Measurements from ENCODE around the gene CAV2. TPM values are rescaled to one million over a fixed set of nuclear protein-coding genes. Genes with fewer than 3 reads are reported as not detected.

Gene CAV2
- total RNA-seq, 1 experiment from 2014 or later: 18.1 TPM

DNA sequence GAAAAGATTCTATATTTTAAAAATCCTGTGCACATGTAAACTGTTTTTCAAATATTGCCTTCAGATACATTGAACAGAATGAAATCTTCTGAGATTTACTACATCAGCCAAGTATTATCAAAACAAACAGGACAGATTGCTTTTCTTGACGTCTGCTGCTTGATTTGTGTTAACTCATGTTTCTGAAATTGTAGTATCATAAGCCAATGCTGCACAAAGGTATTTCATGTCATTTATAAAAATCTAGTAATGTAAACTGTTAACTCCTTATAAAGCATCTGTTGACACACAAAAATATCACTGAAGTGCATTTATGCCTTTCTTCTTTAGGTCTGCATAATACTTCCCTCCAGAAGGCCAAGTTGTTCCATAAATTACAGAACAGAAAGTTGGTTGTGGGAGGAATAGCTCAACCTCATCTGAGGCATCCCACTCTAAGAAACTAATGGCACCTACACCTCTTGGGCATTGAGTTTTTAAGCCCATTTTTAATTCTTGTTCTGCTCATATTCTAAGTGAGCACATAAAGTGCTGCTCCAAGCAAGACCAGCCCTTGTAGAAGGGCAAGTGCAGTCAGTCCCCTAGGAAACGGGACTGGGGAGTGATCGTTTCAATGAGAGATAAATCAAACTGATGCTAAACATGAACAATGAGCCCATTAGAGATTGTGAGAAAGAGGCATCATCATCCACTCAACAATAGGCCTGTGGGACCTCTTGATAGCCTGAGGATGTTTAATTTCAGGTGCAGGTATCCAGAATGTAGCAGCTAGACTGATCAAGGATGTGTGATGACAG is 53.8 kb downstream of the CAV2 start:
- no peak overlapping the region for H3K4me3 ChIP-seq (ENCODE audit: low read depth, low read length)
- H3K4me1 ChIP-seq: no peaks in the 10 kb centered on the region
- Mint-ChIP-seq H3K27me3 (ENCODE audit: insufficient read depth, unreplicated experiment) (no peaks in the 10 kb centered on the region), H3K9me3 (ENCODE audit: unreplicated experiment) (no peaks in the 10 kb centered on the region), H3K27ac (ENCODE audit: unreplicated experiment) (no peak overlapping the region), H3K36me3 (ENCODE audit: insufficient read depth, unreplicated experiment) (no peaks in the 10 kb centered on the region), H3K4me3 (ENCODE audit: unreplicated experiment) (no peak overlapping the region), H3K4me1 (ENCODE audit: low read depth, unreplicated experiment) (no peaks in the 10 kb centered on the region)
- no TSS peak for BruUV-seq (replicated peaks)
- ChIA-PET POLR2A (no interaction called here), CTCF (no interaction called here)
- intact Hi-C loops (cut with micrococcal nuclease; ENCODE audit: unreplicated experiment): no loop called here
- no peak for DNase-seq
- no peaks in the 10 kb centered on the region for H3K27me3 ChIP-seq (replicated peaks; ENCODE audit: control insufficient read depth, insufficient read depth, low read length)
- TF ChIP-seq, protein P1, sequence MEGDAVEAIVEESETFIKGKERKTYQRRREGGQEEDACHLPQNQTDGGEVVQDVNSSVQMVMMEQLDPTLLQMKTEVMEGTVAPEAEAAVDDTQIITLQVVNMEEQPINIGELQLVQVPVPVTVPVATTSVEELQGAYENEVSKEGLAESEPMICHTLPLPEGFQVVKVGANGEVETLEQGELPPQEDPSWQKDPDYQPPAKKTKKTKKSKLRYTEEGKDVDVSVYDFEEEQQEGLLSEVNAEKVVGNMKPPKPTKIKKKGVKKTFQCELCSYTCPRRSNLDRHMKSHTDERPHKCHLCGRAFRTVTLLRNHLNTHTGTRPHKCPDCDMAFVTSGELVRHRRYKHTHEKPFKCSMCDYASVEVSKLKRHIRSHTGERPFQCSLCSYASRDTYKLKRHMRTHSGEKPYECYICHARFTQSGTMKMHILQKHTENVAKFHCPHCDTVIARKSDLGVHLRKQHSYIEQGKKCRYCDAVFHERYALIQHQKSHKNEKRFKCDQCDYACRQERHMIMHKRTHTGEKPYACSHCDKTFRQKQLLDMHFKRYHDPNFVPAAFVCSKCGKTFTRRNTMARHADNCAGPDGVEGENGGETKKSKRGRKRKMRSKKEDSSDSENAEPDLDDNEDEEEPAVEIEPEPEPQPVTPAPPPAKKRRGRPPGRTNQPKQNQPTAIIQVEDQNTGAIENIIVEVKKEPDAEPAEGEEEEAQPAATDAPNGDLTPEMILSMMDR (IDR thresholded peaks at IDR 0.05; ENCODE audit: insufficient read depth in 1 of 2, low read depth in 1 of 2, low read length in 1 of 2, severe bottlenecking in 1 of 2, unreplicated experiment in 1 of 2): no peak
- H3K36me3 ChIP-seq (ENCODE audit: control insufficient read depth, insufficient read depth, low read length): no peaks in the 10 kb centered on the region
- H3K9me3 ChIP-seq: no peaks in the 10 kb centered on the region

DNA sequence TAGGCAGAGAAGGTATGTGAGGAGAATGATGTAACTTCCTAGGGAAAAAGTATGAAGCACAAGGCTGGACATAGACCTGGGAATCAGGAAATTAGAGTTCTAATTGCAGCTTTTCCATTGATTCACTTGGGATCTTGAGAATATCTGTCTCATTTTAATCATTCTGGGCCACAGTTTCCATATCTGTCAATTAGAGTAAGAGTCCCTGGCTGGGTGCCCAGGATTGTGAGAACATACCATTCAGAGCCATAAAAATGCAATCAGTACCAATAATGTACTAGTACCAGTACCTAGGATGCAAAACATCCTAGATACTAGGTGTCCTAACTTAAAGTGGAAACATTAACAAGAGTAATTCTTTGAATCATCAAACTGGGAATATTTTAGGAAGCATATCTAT is 54.9 kb downstream of the CAV2 start:
- CTCF ChIA-PET: no interaction called here
- H3K36me3 Mint-ChIP-seq (ENCODE audit: insufficient read depth, unreplicated experiment): no peaks in the 10 kb centered on the region
- no peaks in the 10 kb centered on the region for H3K9me3 Mint-ChIP-seq (ENCODE audit: unreplicated experiment)

DNA sequence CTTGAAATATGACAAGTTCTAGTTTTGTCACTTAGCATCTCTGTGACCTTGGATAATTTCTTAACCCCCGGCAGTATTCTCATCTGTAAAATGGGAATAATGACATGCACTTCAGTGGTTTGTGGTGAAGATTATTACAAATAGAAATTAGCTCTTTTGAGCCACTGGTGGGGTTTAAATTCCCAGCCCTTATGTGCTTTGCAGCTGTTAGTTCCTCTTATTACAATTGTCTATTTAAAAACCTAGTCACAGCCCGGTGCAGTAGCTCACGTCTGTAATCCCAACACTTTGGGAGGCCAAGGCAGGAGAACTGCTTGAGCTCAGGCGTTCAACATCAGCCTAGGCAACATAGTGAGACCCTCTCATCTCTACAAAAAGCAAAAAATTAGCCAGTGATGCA is 55.4 kb downstream of the CAV2 start:
- ChIA-PET CTCF (no interaction called here), POLR2A (no interaction called here)
- Mint-ChIP-seq H3K36me3 (ENCODE audit: insufficient read depth, unreplicated experiment) (no peaks in the 10 kb centered on the region), H3K4me3 (ENCODE audit: unreplicated experiment) (no peak overlapping the region), H3K4me1 (ENCODE audit: low read depth, unreplicated experiment) (no peaks in the 10 kb centered on the region), H3K27me3 (ENCODE audit: insufficient read depth, unreplicated experiment) (no peaks in the 10 kb centered on the region), H3K27ac (ENCODE audit: unreplicated experiment) (no peak overlapping the region), H3K9me3 (ENCODE audit: unreplicated experiment) (no peaks in the 10 kb centered on the region)
- intact Hi-C loops (cut with micrococcal nuclease; ENCODE audit: unreplicated experiment): no loop called here
- no peaks in the 10 kb centered on the region for H3K9me3 ChIP-seq
- no peaks in the 10 kb centered on the region for H3K36me3 ChIP-seq (ENCODE audit: control insufficient read depth, insufficient read depth, low read length)
- DNase-seq: no peak
- TF ChIP-seq, protein P1 (IDR thresholded peaks at IDR 0.05; ENCODE audit: insufficient read depth in 1 of 2, low read depth in 1 of 2, low read length in 1 of 2, severe bottlenecking in 1 of 2, unreplicated experiment in 1 of 2): no peak
- H3K4me3 ChIP-seq (ENCODE audit: low read depth, low read length): no peak overlapping the region
- H3K4me1 ChIP-seq: no peaks in the 10 kb centered on the region
- H3K27me3 ChIP-seq (replicated peaks; ENCODE audit: control insufficient read depth, insufficient read depth, low read length): no peaks in the 10 kb centered on the region
- BruUV-seq (replicated peaks): no TSS peak

More for the DNA sequence above, 54.9 kb downstream of the CAV2 start:
- no peak overlapping the region for H3K4me3 ChIP-seq (ENCODE audit: low read depth, low read length)
- Mint-ChIP-seq H3K4me3 (ENCODE audit: unreplicated experiment) (no peak overlapping the region), H3K27me3 (ENCODE audit: insufficient read depth, unreplicated experiment) (no peaks in the 10 kb centered on the region), H3K27ac (ENCODE audit: unreplicated experiment) (no peak overlapping the region), H3K4me1 (ENCODE audit: low read depth, unreplicated experiment) (no peaks in the 10 kb centered on the region)
- no peaks in the 10 kb centered on the region for H3K4me1 ChIP-seq
- no peaks in the 10 kb centered on the region for H3K36me3 ChIP-seq (ENCODE audit: control insufficient read depth, insufficient read depth, low read length)
- BruUV-seq (replicated peaks): no TSS peak
- POLR2A ChIA-PET: no interaction called here
- TF ChIP-seq, protein P1 (IDR thresholded peaks at IDR 0.05; ENCODE audit: insufficient read depth in 1 of 2, low read depth in 1 of 2, low read length in 1 of 2, severe bottlenecking in 1 of 2, unreplicated experiment in 1 of 2): no peak
- intact Hi-C loops (cut with micrococcal nuclease; ENCODE audit: unreplicated experiment): no loop called here
- no peaks in the 10 kb centered on the region for H3K9me3 ChIP-seq
- no peak for DNase-seq
- no peaks in the 10 kb centered on the region for H3K27me3 ChIP-seq (replicated peaks; ENCODE audit: control insufficient read depth, insufficient read depth, low read length)
